ENCODE results near the gene FYCO1.

The FYCO1 gene

GRCh38 chr3:46029953-46030543 is 34.4 kb upstream of the FYCO1 start:
- in situ Hi-C loops (cut with MboI; ENCODE audit: low pct_unique_long_range_greater_than_20kb, low sequenced_read_pairs, unreplicated experiment) = no loop called here
- DNase-seq (ENCODE audit: low spot score) = no peak
- no peak for TF ChIP-seq CTCF (IDR thresholded peaks at IDR 0.05; ENCODE audit: extremely low read depth, insufficient read depth, missing control alignments)

- DNase-seq (ENCODE audit: low spot score) = no peak
- TF ChIP-seq CTCF (IDR thresholded peaks at IDR 0.05; ENCODE audit: extremely low read depth, insufficient read depth, missing control alignments) = no peak
- in situ Hi-C loops (cut with MboI; ENCODE audit: low pct_unique_long_range_greater_than_20kb, low sequenced_read_pairs, unreplicated experiment) = no loop called here
Measured at GRCh38 chr3:46027736-46028397, 32.2 kb upstream of the FYCO1 start.

GRCh38 chr3:46027021-46027705 is 31.5 kb upstream of the FYCO1 start, which contains the start of gene XCR1:
TSS of gene XCR1 (minus strand) at chr3:46027483. CDS start at chr3:46021947, 5,536 bp downstream.
- TF ChIP-seq CTCF (IDR thresholded peaks at IDR 0.05; ENCODE audit: extremely low read depth, insufficient read depth, missing control alignments) = no peak
- DNase-seq (ENCODE audit: low spot score) = no peak
- in situ Hi-C loops (cut with MboI; ENCODE audit: low pct_unique_long_range_greater_than_20kb, low sequenced_read_pairs, unreplicated experiment) = no loop called here

- no peak for DNase-seq (ENCODE audit: low spot score)
- in situ Hi-C loops (cut with MboI; ENCODE audit: low pct_unique_long_range_greater_than_20kb, low sequenced_read_pairs, unreplicated experiment) = no loop called here
- no peak for TF ChIP-seq CTCF (IDR thresholded peaks at IDR 0.05; ENCODE audit: extremely low read depth, insufficient read depth, missing control alignments)
Measured at GRCh38 chr3:46025139-46025538, 29.5 kb upstream of the FYCO1 start.

GRCh38 chr3:46024131-46024530 is 28.5 kb upstream of the FYCO1 start:
- DNase-seq (ENCODE audit: low spot score) = no peak
- in situ Hi-C loops (cut with MboI; ENCODE audit: low pct_unique_long_range_greater_than_20kb, low sequenced_read_pairs, unreplicated experiment) = no loop called here
- no peak for TF ChIP-seq CTCF (IDR thresholded peaks at IDR 0.05; ENCODE audit: extremely low read depth, insufficient read depth, missing control alignments)

GRCh38 chr3:46022909-46023785 is 27.5 kb upstream of the FYCO1 start:
- in situ Hi-C loops (cut with MboI; ENCODE audit: low pct_unique_long_range_greater_than_20kb, low sequenced_read_pairs, unreplicated experiment) = no loop called here
- no peak for TF ChIP-seq CTCF (IDR thresholded peaks at IDR 0.05; ENCODE audit: extremely low read depth, insufficient read depth, missing control alignments)
- no peak for DNase-seq (ENCODE audit: low spot score)

All from GM13977 (cell line).